Vagina (tissue), 2 donors: ENCODE results near the gene DDX56.

Experiments used
- CTCF ChIP-seq, 3 experiments: fragments of 450-650 bp in 2 of 3; fragments of 200-600 bp in 1 of 3; sonication (generic) in 1 of 3; IDR thresholded peaks; one replicate each; pipeline ENCODE4 v1.5.1; 2017 to 2019; ENCODE audit warnings: antibody characterized with exemption in 3 of 3, mild to moderate bottlenecking in 2 of 3, moderate library complexity in 2 of 3
- POLR2AphosphoS5 ChIP-seq, 2 donors: sonication (generic); formaldehyde crosslinking; IDR thresholded peaks; one replicate each; pipeline ENCODE4 v1.9.0; 2017; ENCODE audit warnings: antibody characterized with exemption in 2 of 2, mild to moderate bottlenecking in 2 of 2, low read depth in 1 of 2; ENCODE audit not compliant: insufficient read depth in 1 of 2

- TF ChIP-seq CTCF (IDR thresholded peaks at IDR 0.05) = no peak
- TF ChIP-seq POLR2AphosphoS5 (IDR thresholded peaks at IDR 0.05; ENCODE audit: insufficient read depth in 1 of 2, low read depth in 1 of 2) = no peak
Measured at GRCh38 chr7:44622342-44623151, 48.8 kb upstream of the DDX56 start.
